Trophoblast cell (in vitro differentiated cells and primary cell): ENCODE measurements around the gene NFIB.

Experiments
- DNase-seq, 2 donors: peaks; one replicate each; pipeline ENCODE4 v3.0.0-alpha.2; 2016
- H2AFZ ChIP-seq: 2 replicates; pipeline ENCODE4 v1.6.1; 2013; ENCODE audit warnings: low read length, moderate library complexity, mild to moderate bottlenecking; ENCODE audit not compliant: insufficient read depth, poor library complexity
- H2AK5ac ChIP-seq: 2 replicates; pipeline ENCODE4 v1.6.1; 2013; ENCODE audit warnings: mild to moderate bottlenecking, low read length
- H2BK120ac ChIP-seq: 2 replicates; pipeline ENCODE4 v1.6.1; 2013; ENCODE audit warnings: low read length, mild to moderate bottlenecking, moderate library complexity; ENCODE audit not compliant: insufficient read depth, poor library complexity
- H2BK12ac ChIP-seq: 2 replicates; pipeline ENCODE4 v1.6.1; 2013; ENCODE audit warnings: mild to moderate bottlenecking, low read length, moderate library complexity
- H2BK5ac ChIP-seq: 2 replicates; pipeline ENCODE4 v1.6.1; 2013; ENCODE audit warnings: low read length, low read depth, moderate library complexity, mild to moderate bottlenecking; ENCODE audit not compliant: poor library complexity
- H3K14ac ChIP-seq: 2 replicates; pipeline ENCODE4 v1.6.1; 2013; ENCODE audit warnings: mild to moderate bottlenecking, low read length
- H3K18ac ChIP-seq: 2 replicates; pipeline ENCODE4 v1.6.1; 2013; ENCODE audit warnings: mild to moderate bottlenecking, low read length
- H3K23ac ChIP-seq: 2 replicates; pipeline ENCODE4 v1.6.1; 2013; ENCODE audit warnings: low read length
- H3K27ac ChIP-seq: 2 replicates; pipeline ENCODE4 v1.5.1; 2013; ENCODE audit warnings: low read depth, mild to moderate bottlenecking, inconsistent platforms, low read length, moderate library complexity
- H3K27me3 ChIP-seq: 2 replicates; pipeline ENCODE4 v1.6.1; 2013; ENCODE audit warnings: inconsistent platforms, mild to moderate bottlenecking, low read length, moderate library complexity; ENCODE audit not compliant: insufficient read depth
- H3K36me3 ChIP-seq, 2 experiments: 1 replicate in 1 of 2; 2 replicates in 1 of 2; pipeline ENCODE4 v1.6.1; 2013; ENCODE audit warnings: low read length in 2 of 2, mild to moderate bottlenecking in 2 of 2, moderate library complexity in 1 of 2; ENCODE audit not compliant: insufficient read depth in 2 of 2, control insufficient read depth in 1 of 2
- H3K4ac ChIP-seq: 2 replicates; pipeline ENCODE4 v1.6.1; 2013; ENCODE audit warnings: low read depth, mild to moderate bottlenecking, low read length, moderate library complexity
- H3K4me1 ChIP-seq, 2 experiments: 1 replicate in 1 of 2; 2 replicates in 1 of 2; pipeline ENCODE4 v1.6.1; 2013; ENCODE audit warnings: low read length in 2 of 2, mild to moderate bottlenecking in 2 of 2, moderate library complexity in 1 of 2; ENCODE audit not compliant: insufficient read depth in 2 of 2, control insufficient read depth in 1 of 2
- H3K4me2 ChIP-seq: 2 replicates; pipeline ENCODE4 v1.6.1; 2013; ENCODE audit warnings: inconsistent platforms, mild to moderate bottlenecking, low read length, moderate library complexity
- H3K4me3 ChIP-seq: 2 replicates; pipeline ENCODE4 v1.5.1; 2013; ENCODE audit warnings: mild to moderate bottlenecking, low read depth, low read length, inconsistent platforms
- H3K79me1 ChIP-seq: one replicate; pipeline ENCODE4 v1.6.1; 2013; ENCODE audit warnings: low read length
- H3K79me2 ChIP-seq: 2 replicates; pipeline ENCODE4 v1.6.1; 2013; ENCODE audit warnings: low read length, mild to moderate bottlenecking; ENCODE audit not compliant: control insufficient read depth, insufficient read depth, poor library complexity
- H3K9ac ChIP-seq: 2 replicates; pipeline ENCODE4 v1.6.1; 2013; ENCODE audit warnings: mild to moderate bottlenecking, low read length
- H3K9me3 ChIP-seq: 2 replicates; pipeline ENCODE4 v1.6.1; 2013; ENCODE audit warnings: low read depth, mild to moderate bottlenecking, control low read depth, inconsistent platforms, low read length; ENCODE audit not compliant: insufficient read depth
- H4K12ac ChIP-seq: 2 replicates; pipeline ENCODE4 v1.6.1; 2013; ENCODE audit warnings: low read depth, mild to moderate bottlenecking, low read length, moderate library complexity
- H4K8ac ChIP-seq: 2 replicates; pipeline ENCODE4 v1.6.1; 2013; ENCODE audit warnings: low read depth, mild to moderate bottlenecking, low read length, moderate library complexity
- H4K91ac ChIP-seq: one replicate; pipeline ENCODE4 v1.6.1; 2013; ENCODE audit warnings: low read depth, mild to moderate bottlenecking, low read length, moderate library complexity
- WGBS: extraction: QIAGEN DNeasy Blood & Tissue Kit; methylation state at CpG from one replicate; pipeline ENCODE4 v1.1.7; 2013; ENCODE audit warnings: missing lambda C conversion rate; ENCODE audit not compliant: insufficient read length, insufficient coverage; ENCODE audit errors: extremely low coverage; 5-methylcytosine and 5-hydroxymethylcytosine counted together

Gene NFIB

GRCh38 chr9:14203356-14204056 is 110.4 kb downstream of the NFIB start:
- Histone ChIP-seq H3K36me3 (no peaks in the 10 kb centered on the region), H3K4me1 (peaks cover 0 to 2% of the 10 kb centered on the region in 2 experiments), H3K79me1 (peaks cover 1% of the 10 kb centered on the region), H3K79me2 (no peaks in the 10 kb centered on the region), H3K27ac (no peak overlapping the region), H4K91ac (no peak overlapping the region), H3K9me3 (peaks cover 2% of the 10 kb centered on the region), H2AK5ac (no peak overlapping the region), H4K12ac (no peak overlapping the region), H3K4ac (no peak overlapping the region), H3K4me2 (no peak overlapping the region), H3K27me3 (no peaks in the 10 kb centered on the region), H2AFZ (no peak overlapping the region), H3K18ac (no peak overlapping the region), H3K23ac (no peak overlapping the region), H2BK12ac (no peak overlapping the region), H3K14ac (no peak overlapping the region), H4K8ac (no peak overlapping the region), H2BK120ac (no peak overlapping the region), H3K4me3 (no peak overlapping the region), H3K9ac (no peak overlapping the region), H2BK5ac (no peak overlapping the region)
- WGBS = no CpG with 5 or more reads among the region's 12 CpGs
- no peak for DNase-seq

- no peak overlapping the region for H3K4me2 ChIP-seq
- H4K8ac ChIP-seq = no peak overlapping the region
- H3K18ac ChIP-seq = no peak overlapping the region
- no peak overlapping the region for H4K91ac ChIP-seq
- no peak overlapping the region for H4K12ac ChIP-seq
- H2AFZ ChIP-seq = no peak overlapping the region
- no peak for DNase-seq
- H3K4me1 ChIP-seq = peaks cover 0 to 2% of the 10 kb centered on the region in 2 experiments
- no peak overlapping the region for H2BK12ac ChIP-seq
- no peaks in the 10 kb centered on the region for H3K9me3 ChIP-seq
- H3K79me2 ChIP-seq = no peaks in the 10 kb centered on the region
- H3K23ac ChIP-seq = no peak overlapping the region
- H2AK5ac ChIP-seq = no peak overlapping the region
- H3K4ac ChIP-seq = no peak overlapping the region
- no peak overlapping the region for H3K9ac ChIP-seq
- no peak overlapping the region for H3K4me3 ChIP-seq
- H3K27me3 ChIP-seq = no peaks in the 10 kb centered on the region
- H2BK120ac ChIP-seq = no peak overlapping the region
- H3K36me3 ChIP-seq = no peaks in the 10 kb centered on the region
- no peak overlapping the region for H2BK5ac ChIP-seq
- WGBS = no CpG with 5 or more reads among the region's 6 CpGs
- peaks cover 1% of the 10 kb centered on the region for H3K79me1 ChIP-seq
- no peak overlapping the region for H3K14ac ChIP-seq
- no peak overlapping the region for H3K27ac ChIP-seq
Measured at GRCh38 chr9:14198841-14199455, 115.0 kb downstream of the NFIB start.

GRCh38 chr9:14198047-14198840 is 115.7 kb downstream of the NFIB start:
- Histone ChIP-seq H3K4me1 (peaks cover 0 to 2% of the 10 kb centered on the region in 2 experiments), H2AFZ (no peak overlapping the region), H3K4me3 (no peak overlapping the region), H3K23ac (no peak overlapping the region), H4K8ac (no peak overlapping the region), H2BK120ac (no peak overlapping the region), H3K79me1 (no peaks in the 10 kb centered on the region), H2BK5ac (no peak overlapping the region), H2BK12ac (no peak overlapping the region), H3K14ac (no peak overlapping the region), H3K4ac (no peak overlapping the region), H3K27me3 (no peaks in the 10 kb centered on the region), H3K18ac (no peak overlapping the region), H3K9me3 (no peaks in the 10 kb centered on the region), H3K4me2 (no peak overlapping the region), H3K36me3 (no peaks in the 10 kb centered on the region), H4K91ac (no peak overlapping the region), H2AK5ac (no peak overlapping the region), H3K27ac (no peak overlapping the region), H3K79me2 (no peaks in the 10 kb centered on the region), H3K9ac (no peak overlapping the region), H4K12ac (no peak overlapping the region)
- no CpG with 5 or more reads among the region's 11 CpGs for WGBS
- DNase-seq = no peak

- no peak overlapping the region for H3K4me2 ChIP-seq
- no peak overlapping the region for H3K14ac ChIP-seq
- H3K79me1 ChIP-seq = no peaks in the 10 kb centered on the region
- no peaks in the 10 kb centered on the region for H3K79me2 ChIP-seq
- H3K9ac ChIP-seq = no peak overlapping the region
- no peaks in the 10 kb centered on the region for H3K36me3 ChIP-seq
- no peak overlapping the region for H3K27ac ChIP-seq
- WGBS = no CpG with 5 or more reads among the region's 4 CpGs
- H4K8ac ChIP-seq = no peak overlapping the region
- no peaks in the 10 kb centered on the region for H3K9me3 ChIP-seq
- H3K23ac ChIP-seq = no peak overlapping the region
- no peak overlapping the region for H2AFZ ChIP-seq
- no peak overlapping the region for H4K12ac ChIP-seq
- H2AK5ac ChIP-seq = no peak overlapping the region
- H3K27me3 ChIP-seq = no peaks in the 10 kb centered on the region
- no peak overlapping the region for H3K18ac ChIP-seq
- H2BK5ac ChIP-seq = no peak overlapping the region
- DNase-seq = no peak
- peaks cover 0 to 2% of the 10 kb centered on the region in 2 experiments for H3K4me1 ChIP-seq
- H4K91ac ChIP-seq = no peak overlapping the region
- no peak overlapping the region for H2BK12ac ChIP-seq
- H3K4ac ChIP-seq = no peak overlapping the region
- no peak overlapping the region for H3K4me3 ChIP-seq
- no peak overlapping the region for H2BK120ac ChIP-seq
Measured at GRCh38 chr9:14197325-14197858, 116.5 kb downstream of the NFIB start.
